K562 (cell line): ENCODE data around the gene PRR30. TPM values are rescaled to one million over a fixed set of nuclear protein-coding genes. Genes with fewer than 3 reads are reported as not detected.

Experiments
- ATAC-seq: fragments of 200-7000 bp; cut with Tn5 transposase; 3 replicates; pipeline ENCODE4 v1.9.1; 2020; ENCODE audit warnings: moderate library complexity
- BruUV-seq: library from RNA; stranded (reverse); fragments of 400-500 nt; replicated peaks from 2 replicates; lab custom pipeline; 2021; lab: Mats Ljungman, UMichigan
- CTCF ChIA-PET: fragments of 300-600 bp; formaldehyde crosslinking; extraction: SDS; loops from one replicate; lab custom pipeline; 2021; ENCODE audit warnings: low intra/inter-chr PET ratio; lab: Yijun Ruan, JAX
- POLR2A ChIA-PET: fragments of 300-600, 350-650 bp; sonication (Branson Sonifier 250); formaldehyde crosslinking; extraction: SDS; loops from one replicate; lab custom pipeline; 2021; ENCODE audit warnings: antibody characterized with exemption, inconsistent platforms; lab: Yijun Ruan, JAX
- DNase-seq, 4 experiments: peaks; one replicate each; pipeline versions ENCODE4 v3.0.0 to v3.0.0-alpha.2; 2011 to 2018; ENCODE audit warnings: low spot score in 3 of 4, mixed read lengths in 3 of 4; ENCODE audit errors: extremely low read depth in 1 of 4
- FAIRE-seq: peaks from 2 replicates; lab custom pipeline; 2011; peaks lifted over from hg19 to GRCh38; lab: Jason Lieb, UNC
- H2AFZ ChIP-seq: 2 replicates; pipeline ENCODE4 v1.6.0; 2011; ENCODE audit warnings: low read depth, low read length, control low read depth, inconsistent platforms
- H3K27ac ChIP-seq: fragments of 200-600 bp; 3 replicates; pipeline ENCODE4 v1.8.0; 2011; ENCODE audit warnings: low read depth, mild to moderate bottlenecking, control low read depth, inconsistent platforms, low read length, moderate library complexity, mixed read lengths; ENCODE audit errors: extremely low read depth
- H3K27me3 ChIP-seq, 2 experiments: fragments of 300-600 bp in 1 of 2; 2 replicates in 1 of 2; 3 replicates in 1 of 2; pipeline versions ENCODE4 v1.6.0 to v1.8.0; 2011; ENCODE audit warnings: inconsistent platforms in 2 of 2, low read length in 2 of 2, mild to moderate bottlenecking in 1 of 2, mixed read lengths in 1 of 2, moderate library complexity in 1 of 2; ENCODE audit not compliant: control insufficient read depth in 2 of 2, insufficient read depth in 2 of 2
- H3K36me3 ChIP-seq: fragments of 300-600 bp; 3 replicates; pipeline ENCODE4 v1.8.0; 2011; ENCODE audit warnings: mild to moderate bottlenecking, low read length, inconsistent platforms; ENCODE audit not compliant: control insufficient read depth, insufficient read depth
- H3K4me1 ChIP-seq, 2 experiments: fragments of 200-600 bp in 1 of 2; replicated peaks in 1 of 2; 2 replicates in 1 of 2; 3 replicates in 1 of 2; pipeline versions ENCODE4 v1.5.1 to v1.8.0; 2011; ENCODE audit warnings: inconsistent platforms in 2 of 2, low read length in 2 of 2, mild to moderate bottlenecking in 1 of 2, mixed read lengths in 1 of 2, moderate library complexity in 1 of 2; ENCODE audit not compliant: control insufficient read depth in 2 of 2, insufficient read depth in 2 of 2
- H3K4me2 ChIP-seq: 2 replicates; pipeline ENCODE4 v1.6.1; 2011; ENCODE audit warnings: low read length, control low read depth, inconsistent platforms, mixed read lengths; ENCODE audit not compliant: insufficient read depth
- H3K4me3 ChIP-seq: fragments of 200-600 bp; sonication (generic), shearing (Covaris generic); 2 replicates; pipeline ENCODE4 v1.5.1; 2016; ENCODE audit warnings: control low read depth, inconsistent platforms
- H3K79me2 ChIP-seq: fragments of 200-600 bp; 3 replicates; pipeline ENCODE4 v1.8.0; 2011; ENCODE audit warnings: low read length, inconsistent platforms; ENCODE audit not compliant: control insufficient read depth, insufficient read depth
- H3K9ac ChIP-seq, 2 experiments: 2 replicates each; pipeline versions ENCODE4 v1.6.0 to v1.6.1; 2011; ENCODE audit warnings: low read depth in 2 of 2, low read length in 2 of 2, control low read depth in 1 of 2, inconsistent platforms in 1 of 2, mild to moderate bottlenecking in 1 of 2, mixed read lengths in 1 of 2; ENCODE audit not compliant: insufficient read depth in 1 of 2
- H3K9me1 ChIP-seq: one replicate; pipeline ENCODE4 v1.6.0; 2011; ENCODE audit warnings: inconsistent platforms, mild to moderate bottlenecking, low read length, moderate library complexity; ENCODE audit not compliant: control insufficient read depth, insufficient read depth
- H3K9me3 ChIP-seq: replicated peaks from 2 replicates; pipeline ENCODE4 v1.5.1; 2011; ENCODE audit warnings: low read depth, low read length, inconsistent platforms; ENCODE audit not compliant: control insufficient read depth, insufficient read depth
- H4K20me1 ChIP-seq: replicated peaks from 2 replicates; pipeline ENCODE4 v1.6.1; 2011; ENCODE audit warnings: low read length, inconsistent platforms, mixed read lengths; ENCODE audit not compliant: control insufficient read depth, insufficient read depth
- ADNP ChIP-seq: fragments of 200-800 bp; sonication (Bioruptor generic); IDR thresholded peaks from 2 replicates; pipeline ENCODE4 v1.6.1; 2016; ENCODE audit warnings: missing genetic modification characterization, missing compliant biosample characterization
- ELF2 ChIP-seq: fragments of 250-450 bp; sonication (Bioruptor Pico); IDR thresholded peaks from 2 replicates; pipeline ENCODE4 v1.5.0; 2021; ENCODE audit warnings: mild to moderate bottlenecking
- GTF2F1 ChIP-seq: IDR thresholded peaks from 2 replicates; pipeline ENCODE4 v1.6.1; 2011; ENCODE audit warnings: low read depth, low read length, improper control_type of control experiment
- HMGN3 ChIP-seq: IDR thresholded peaks from 2 replicates; pipeline ENCODE4 v1.6.1; 2011; ENCODE audit warnings: borderline replicate concordance, low read depth, mild to moderate bottlenecking, mixed read lengths, low read length; ENCODE audit not compliant: insufficient read length; ENCODE audit errors: extremely low read depth
- KAT7 ChIP-seq: sonication (generic); formaldehyde crosslinking; IDR thresholded peaks from 2 replicates; pipeline ENCODE4 v1.8.0; 2022; ENCODE audit warnings: missing genetic modification reagents, mild to moderate bottlenecking, borderline replicate concordance
- KDM5B ChIP-seq: fragments of 200-600 bp; sonication (generic); IDR thresholded peaks from 2 replicates; pipeline ENCODE4 v1.6.1; 2012; ENCODE audit warnings: low read depth, mild to moderate bottlenecking, moderate library complexity, low read length, control low read depth, inconsistent platforms; ENCODE audit not compliant: insufficient replicate concordance
- MAFK ChIP-seq: IDR thresholded peaks from 2 replicates; pipeline ENCODE4 v1.6.1; 2011; ENCODE audit warnings: low read length, improper control_type of control experiment
- NR2F6 ChIP-seq: fragments of 450-650 bp; formaldehyde crosslinking; IDR thresholded peaks from 2 replicates; pipeline ENCODE4 v1.4.0; 2020; ENCODE audit warnings: mild to moderate bottlenecking
- ZNF146 ChIP-seq: IDR thresholded peaks from one replicate; pipeline ENCODE4 v1.6.1; 2018; ENCODE audit warnings: missing compliant biosample characterization; ENCODE audit not compliant: unreplicated experiment
- WGBS: fragments of 100-300 bp; shearing (Covaris generic); methylation state at CpG from one replicate; pipeline ENCODE4 v1.1.6; 2016; ENCODE audit warnings: low coverage, mixed read lengths; ENCODE audit not compliant: insufficient coverage; ENCODE audit errors: missing lambda C conversion rate; 5-methylcytosine and 5-hydroxymethylcytosine counted together
- in situ Hi-C: fragments of 300-500 bp; cut with MboI; formaldehyde crosslinking; loops from 4 replicates; pipeline ENCODE4 v1.15.0; 2018; ENCODE audit warnings: inconsistent platforms, mixed read lengths
- intact Hi-C: fragments of 100-400 bp; cut with micrococcal nuclease; formaldehyde crosslinking; loops from 2 replicates; pipeline ENCODE4 v1.14.2; 2022
- polyA plus RNA-seq, 8 experiments: library from polyadenylated mRNA; depleted of rRNA in 4 of 8; stranded (reverse) in 5 of 8; unstranded in 3 of 8; fragments of >200 nt; fragmentation: Nextera tagmentation in 2 of 8; fragmentation: Illumina TruSeq in 1 of 8; extraction: Ambion mirVana in 2 of 8; extraction: Trizol in 1 of 8; gene quantifications; 2 replicates each; pipeline versions ENCODE4 v1.2.1 to v1.2.3, GENCODE V29; 2011 to 2014; ENCODE audit warnings: inconsistent platforms in 1 of 8, missing spikeins in 1 of 8
- total RNA-seq, 7 experiments: library from RNA; depleted of rRNA in 6 of 7; stranded (reverse); fragments of >200 nt in 6 of 7; fragmentation: Illumina TruSeq in 2 of 7; extraction: Trizol in 2 of 7; gene quantifications; 2 replicates each; pipeline versions ENCODE4 v1.2.1 to v1.2.3, GENCODE V29; 2011 to 2021; ENCODE audit warnings: low replicate concordance in 1 of 7
- TF ChIP-seq, protein P1 (sequence below): fragments of 250-450 bp; sonication (Bioruptor Pico); IDR thresholded peaks from 2 replicates; pipeline ENCODE4 v1.8.0; 2022; ENCODE audit warnings: inconsistent platforms, mild to moderate bottlenecking, moderate library complexity, borderline replicate concordance
- TF ChIP-seq, protein P2 (sequence below), 2 experiments: IDR thresholded peaks; 2 replicates each; pipeline ENCODE4 v1.6.1; 2011; ENCODE audit warnings: borderline replicate concordance in 1 of 2, control low read depth in 1 of 2, low read depth in 1 of 2, low read length in 1 of 2, mild to moderate bottlenecking in 1 of 2, mixed read lengths in 1 of 2, moderate library complexity in 1 of 2; ENCODE audit not compliant: insufficient read depth in 1 of 2, insufficient read length in 1 of 2, poor library complexity in 1 of 2, severe bottlenecking in 1 of 2; ENCODE audit errors: extremely low read depth in 1 of 2
- TF ChIP-seq, protein P3 (sequence below), 2 experiments: fragments of 150-350 bp in 1 of 2; IDR thresholded peaks; 2 replicates each; pipeline ENCODE4 v1.6.1; 2012 to 2016; ENCODE audit warnings: low read depth in 2 of 2, low read length in 2 of 2, mild to moderate bottlenecking in 1 of 2, moderate library complexity in 1 of 2

Gene PRR30
- total and polyA plus RNA-seq, 9 of the 15 experiments (the other 6 are each of a cell fraction or from before 2014, with no cell fraction given), result not detected

DNA sequence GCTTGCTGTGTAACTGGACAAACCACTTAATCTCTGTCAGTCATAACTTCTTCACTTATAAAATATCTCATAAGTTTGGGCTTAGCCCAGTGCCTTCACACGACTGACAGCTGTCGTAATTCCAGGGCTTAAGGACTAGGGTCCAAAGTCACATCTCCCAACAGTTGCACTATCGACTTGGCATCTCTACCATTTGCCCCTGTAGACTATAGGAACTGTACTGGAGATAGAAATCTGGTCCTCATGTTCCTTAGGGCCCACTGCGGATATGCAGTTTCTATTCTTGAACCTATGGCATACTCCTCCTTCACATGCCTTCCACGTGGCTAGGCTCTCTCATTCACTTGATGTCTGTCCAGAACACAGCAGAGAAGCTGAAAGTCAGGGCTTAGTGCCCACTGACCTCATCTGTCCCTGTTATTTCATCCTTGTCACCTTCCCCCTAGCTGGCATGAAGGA, 12.9 kb downstream of the PRR30 start:
- no TSS peak for BruUV-seq
- CTCF ChIA-PET, result no interaction called here
- POLR2A ChIA-PET, result interaction anchor here (0.7 to 4.1 kb wide), 3 partner anchors 14 to 151 kb away, joined by 3 to 17 read pairs (median 4); no protein-coding TSS in a partner anchor
- TF ChIP-seq ELF2, result no peak
- no peak for TF ChIP-seq ZNF146 (CRISPR knock-in tag)
- TF ChIP-seq, protein P1, sequence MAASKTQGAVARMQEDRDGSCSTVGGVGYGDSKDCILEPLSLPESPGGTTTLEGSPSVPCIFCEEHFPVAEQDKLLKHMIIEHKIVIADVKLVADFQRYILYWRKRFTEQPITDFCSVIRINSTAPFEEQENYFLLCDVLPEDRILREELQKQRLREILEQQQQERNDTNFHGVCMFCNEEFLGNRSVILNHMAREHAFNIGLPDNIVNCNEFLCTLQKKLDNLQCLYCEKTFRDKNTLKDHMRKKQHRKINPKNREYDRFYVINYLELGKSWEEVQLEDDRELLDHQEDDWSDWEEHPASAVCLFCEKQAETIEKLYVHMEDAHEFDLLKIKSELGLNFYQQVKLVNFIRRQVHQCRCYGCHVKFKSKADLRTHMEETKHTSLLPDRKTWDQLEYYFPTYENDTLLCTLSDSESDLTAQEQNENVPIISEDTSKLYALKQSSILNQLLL (CRISPR knock-in tag), result no peak
- no peak for TF ChIP-seq KAT7 (CRISPR knock-in tag)
- TF ChIP-seq GTF2F1, result no peak
- TF ChIP-seq, protein P2, sequence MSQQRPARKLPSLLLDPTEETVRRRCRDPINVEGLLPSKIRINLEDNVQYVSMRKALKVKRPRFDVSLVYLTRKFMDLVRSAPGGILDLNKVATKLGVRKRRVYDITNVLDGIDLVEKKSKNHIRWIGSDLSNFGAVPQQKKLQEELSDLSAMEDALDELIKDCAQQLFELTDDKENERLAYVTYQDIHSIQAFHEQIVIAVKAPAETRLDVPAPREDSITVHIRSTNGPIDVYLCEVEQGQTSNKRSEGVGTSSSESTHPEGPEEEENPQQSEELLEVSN (IDR thresholded peaks at IDR 0.05; ENCODE audit: borderline replicate concordance in 1 of 2, extremely low read depth in 1 of 2, insufficient read depth in 1 of 2, insufficient read length in 1 of 2, low read depth in 1 of 2, low read length in 1 of 2, poor library complexity in 1 of 2, severe bottlenecking in 1 of 2), result no peak
- TF ChIP-seq, protein P3, sequence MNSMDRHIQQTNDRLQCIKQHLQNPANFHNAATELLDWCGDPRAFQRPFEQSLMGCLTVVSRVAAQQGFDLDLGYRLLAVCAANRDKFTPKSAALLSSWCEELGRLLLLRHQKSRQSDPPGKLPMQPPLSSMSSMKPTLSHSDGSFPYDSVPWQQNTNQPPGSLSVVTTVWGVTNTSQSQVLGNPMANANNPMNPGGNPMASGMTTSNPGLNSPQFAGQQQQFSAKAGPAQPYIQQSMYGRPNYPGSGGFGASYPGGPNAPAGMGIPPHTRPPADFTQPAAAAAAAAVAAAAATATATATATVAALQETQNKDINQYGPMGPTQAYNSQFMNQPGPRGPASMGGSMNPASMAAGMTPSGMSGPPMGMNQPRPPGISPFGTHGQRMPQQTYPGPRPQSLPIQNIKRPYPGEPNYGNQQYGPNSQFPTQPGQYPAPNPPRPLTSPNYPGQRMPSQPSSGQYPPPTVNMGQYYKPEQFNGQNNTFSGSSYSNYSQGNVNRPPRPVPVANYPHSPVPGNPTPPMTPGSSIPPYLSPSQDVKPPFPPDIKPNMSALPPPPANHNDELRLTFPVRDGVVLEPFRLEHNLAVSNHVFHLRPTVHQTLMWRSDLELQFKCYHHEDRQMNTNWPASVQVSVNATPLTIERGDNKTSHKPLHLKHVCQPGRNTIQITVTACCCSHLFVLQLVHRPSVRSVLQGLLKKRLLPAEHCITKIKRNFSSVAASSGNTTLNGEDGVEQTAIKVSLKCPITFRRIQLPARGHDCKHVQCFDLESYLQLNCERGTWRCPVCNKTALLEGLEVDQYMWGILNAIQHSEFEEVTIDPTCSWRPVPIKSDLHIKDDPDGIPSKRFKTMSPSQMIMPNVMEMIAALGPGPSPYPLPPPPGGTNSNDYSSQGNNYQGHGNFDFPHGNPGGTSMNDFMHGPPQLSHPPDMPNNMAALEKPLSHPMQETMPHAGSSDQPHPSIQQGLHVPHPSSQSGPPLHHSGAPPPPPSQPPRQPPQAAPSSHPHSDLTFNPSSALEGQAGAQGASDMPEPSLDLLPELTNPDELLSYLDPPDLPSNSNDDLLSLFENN (IDR thresholded peaks at IDR 0.05; ENCODE audit: low read depth in 2 of 2, low read length in 2 of 2), result no peak
- TF ChIP-seq MAFK, result no peak
- TF ChIP-seq HMGN3, result no peak
- TF ChIP-seq KDM5B, result peak; percentile 26
- TF ChIP-seq NR2F6, result no peak
- TF ChIP-seq ADNP (tag), result no peak

More for the DNA sequence above, 12.9 kb downstream of the PRR30 start:
- no peak for ATAC-seq
- Histone ChIP-seq H3K4me2 (no peak overlapping the region), H3K79me2 (no peaks in the 10 kb centered on the region), H3K27me3 (peaks cover 2 to 7% of the 10 kb centered on the region in 2 experiments; a peak in 3 of 5 replicates), H2AFZ (no peak overlapping the region), H3K4me1 (peaks cover 10 to 16% of the 10 kb centered on the region in 2 experiments; a peak in 4 of 5 replicates), H4K20me1 (no peaks in the 10 kb centered on the region; the same call in 1 of the 2 replicates), H3K4me3 (no peak overlapping the region), H3K9me3 (no peaks in the 10 kb centered on the region), H3K36me3 (peaks cover 20% of the 10 kb centered on the region; the same call in 2 of the 3 replicates), H3K9me1 (peaks cover 2% of the 10 kb centered on the region), H3K9ac (no peak overlapping the region; a peak in 1 of 4 replicates), H3K27ac (no peak overlapping the region)
- no peak for FAIRE-seq
- DNase-seq, result no peak
- 21% methylated on average over 5 of the region's 5 CpGs for WGBS
- intact Hi-C loops (no loop called here), in situ Hi-C loops (no loop called here)
